Measurements from ENCODE around the gene KCNJ5.

KCNJ5 gene

DNA sequence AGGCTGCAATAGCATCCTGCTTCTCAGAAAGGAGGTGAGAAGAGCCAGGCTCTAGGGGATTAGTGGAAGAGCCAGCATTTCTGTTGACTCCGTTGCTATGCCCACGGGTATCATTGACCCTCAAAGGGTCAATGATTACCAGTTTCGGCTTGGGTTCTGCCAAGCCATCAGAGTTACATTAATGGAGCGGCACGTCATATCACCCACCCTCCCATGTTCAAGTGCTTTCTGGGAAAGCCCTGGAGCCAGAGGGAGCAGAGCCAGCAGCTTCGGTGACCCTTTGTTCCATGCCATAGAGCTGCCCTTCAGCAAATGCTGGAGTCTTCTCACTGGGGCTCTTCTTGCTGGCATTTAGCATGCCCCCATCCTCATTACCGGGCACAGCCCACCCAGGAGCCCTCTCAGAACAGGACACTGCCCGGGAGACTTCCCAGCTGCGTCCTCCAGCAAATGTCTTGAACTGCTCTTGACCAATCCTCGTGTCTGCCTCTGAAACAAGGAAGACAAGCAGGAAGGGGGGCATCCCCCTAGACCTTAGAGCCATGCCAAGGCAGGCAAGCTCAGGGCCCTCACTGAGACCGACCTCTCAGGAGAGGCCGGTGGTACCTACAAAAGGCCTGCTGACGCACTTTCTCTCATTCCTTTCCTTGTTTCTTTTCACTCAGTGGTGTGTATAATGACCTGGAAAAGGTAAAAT lies 38.7 kb upstream of the KCNJ5 start:
- Histone ChIP-seq H3K4me3 (ENCODE audit: insufficient read length, low read depth) (no peak overlapping the region), H3K4me1 (ENCODE audit: insufficient read depth, insufficient read length) (no peaks in the 10 kb centered on the region), H3K27me3 (ENCODE audit: insufficient read depth, insufficient read length) (no peaks in the 10 kb centered on the region), H3K36me3 (ENCODE audit: insufficient read depth, insufficient read length, low read length) (no peaks in the 10 kb centered on the region), H3K9ac (ENCODE audit: insufficient read length, low read depth) (no peak overlapping the region), H3K9me3 (ENCODE audit: insufficient read depth, low read length) (no peaks in the 10 kb centered on the region)
- no peak for DNase-seq (ENCODE audit: low read depth, low spot score)
- TF ChIP-seq ZNF274 (IDR thresholded peaks at IDR 0.05; ENCODE audit: low read depth, low read length) = no peak
- TF ChIP-seq SUZ12 (IDR thresholded peaks at IDR 0.05; ENCODE audit: extremely low read depth, insufficient read depth, insufficient read length) = no peak
- no peak for TF ChIP-seq YY1 (IDR thresholded peaks at IDR 0.05; ENCODE audit: insufficient read depth, insufficient read length)

DNA sequence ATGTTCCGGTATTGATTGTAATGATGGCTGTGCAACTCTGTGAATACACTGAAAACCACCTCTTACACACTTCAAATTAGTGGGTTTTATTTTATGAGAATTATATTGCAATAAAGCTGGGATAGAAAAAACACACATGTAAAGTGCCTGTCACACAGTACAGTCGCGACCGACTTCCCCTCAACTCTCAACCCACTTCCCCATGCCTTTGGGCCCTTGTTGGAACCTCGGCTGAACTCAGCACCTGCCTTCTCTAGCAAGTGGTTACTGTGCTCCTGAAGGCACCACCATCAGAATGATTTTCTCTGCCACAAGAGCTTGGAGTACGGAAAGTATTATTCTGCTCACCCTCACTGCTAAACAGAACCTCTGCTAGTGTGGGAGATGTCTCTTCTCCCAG lies 37.6 kb upstream of the KCNJ5 start:
- Histone ChIP-seq H3K27me3 (ENCODE audit: insufficient read depth, insufficient read length) (peaks cover 6% of the 10 kb centered on the region), H3K4me1 (ENCODE audit: insufficient read depth, insufficient read length) (no peaks in the 10 kb centered on the region)
- no peak for DNase-seq (ENCODE audit: low read depth, low spot score)

GRCh38 chr11:128854841-128855240 lies 36.3 kb upstream of the KCNJ5 start:
- H3K9ac ChIP-seq (ENCODE audit: insufficient read length, low read depth) = no peak overlapping the region
- DNase-seq (ENCODE audit: low read depth, low spot score) = no peak

More for the DNA sequence above, 37.6 kb upstream of the KCNJ5 start:
- Histone ChIP-seq H3K9me3 (ENCODE audit: insufficient read depth, low read length) (no peaks in the 10 kb centered on the region), H3K4me3 (ENCODE audit: insufficient read length, low read depth) (no peak overlapping the region), H3K9ac (ENCODE audit: insufficient read length, low read depth) (no peak overlapping the region), H3K36me3 (ENCODE audit: insufficient read depth, insufficient read length, low read length) (no peaks in the 10 kb centered on the region)
- TF ChIP-seq YY1 (IDR thresholded peaks at IDR 0.05; ENCODE audit: insufficient read depth, insufficient read length) = no peak

GRCh38 chr11:128856241-128856640 lies 34.9 kb upstream of the KCNJ5 start:
- Histone ChIP-seq H3K4me1 (ENCODE audit: insufficient read depth, insufficient read length) (peaks cover 2% of the 10 kb centered on the region), H3K4me3 (ENCODE audit: insufficient read length, low read depth) (no peak overlapping the region), H3K9me3 (ENCODE audit: insufficient read depth, low read length) (no peaks in the 10 kb centered on the region), H3K36me3 (ENCODE audit: insufficient read depth, insufficient read length, low read length) (no peaks in the 10 kb centered on the region), H3K9ac (ENCODE audit: insufficient read length, low read depth) (no peak overlapping the region), H3K27me3 (ENCODE audit: insufficient read depth, insufficient read length) (peaks cover 18% of the 10 kb centered on the region)
- DNase-seq (ENCODE audit: low read depth, low spot score) = no peak
- TF ChIP-seq SUZ12 (IDR thresholded peaks at IDR 0.05; ENCODE audit: extremely low read depth, insufficient read depth, insufficient read length) (no peak), ZNF274 (IDR thresholded peaks at IDR 0.05; ENCODE audit: low read depth, low read length) (no peak), YY1 (IDR thresholded peaks at IDR 0.05; ENCODE audit: insufficient read depth, insufficient read length) (no peak)

More at GRCh38 chr11:128854841-128855240, 36.3 kb upstream of the KCNJ5 start:
- Histone ChIP-seq H3K9me3 (ENCODE audit: insufficient read depth, low read length) (no peaks in the 10 kb centered on the region), H3K27me3 (ENCODE audit: insufficient read depth, insufficient read length) (peaks cover 18% of the 10 kb centered on the region), H3K36me3 (ENCODE audit: insufficient read depth, insufficient read length, low read length) (no peaks in the 10 kb centered on the region), H3K4me3 (ENCODE audit: insufficient read length, low read depth) (no peak overlapping the region), H3K4me1 (ENCODE audit: insufficient read depth, insufficient read length) (peaks cover 2% of the 10 kb centered on the region)
- TF ChIP-seq YY1 (IDR thresholded peaks at IDR 0.05; ENCODE audit: insufficient read depth, insufficient read length) (no peak), ZNF274 (IDR thresholded peaks at IDR 0.05; ENCODE audit: low read depth, low read length) (no peak), SUZ12 (IDR thresholded peaks at IDR 0.05; ENCODE audit: extremely low read depth, insufficient read depth, insufficient read length) (no peak)

- H3K4me1 ChIP-seq (ENCODE audit: insufficient read depth, insufficient read length) = peaks cover 2% of the 10 kb centered on the region
- no peaks in the 10 kb centered on the region for H3K9me3 ChIP-seq (ENCODE audit: insufficient read depth, low read length)
- H3K36me3 ChIP-seq (ENCODE audit: insufficient read depth, insufficient read length, low read length) = no peaks in the 10 kb centered on the region
- no peak overlapping the region for H3K9ac ChIP-seq (ENCODE audit: insufficient read length, low read depth)
- DNase-seq (ENCODE audit: low read depth, low spot score) = no peak
- TF ChIP-seq SUZ12 (IDR thresholded peaks at IDR 0.05; ENCODE audit: extremely low read depth, insufficient read depth, insufficient read length) = no peak
- no peak for TF ChIP-seq YY1 (IDR thresholded peaks at IDR 0.05; ENCODE audit: insufficient read depth, insufficient read length)
- no peak for TF ChIP-seq ZNF274 (IDR thresholded peaks at IDR 0.05; ENCODE audit: low read depth, low read length)
- no peak overlapping the region for H3K4me3 ChIP-seq (ENCODE audit: insufficient read length, low read depth)
- H3K27me3 ChIP-seq (ENCODE audit: insufficient read depth, insufficient read length) = peaks cover 18% of the 10 kb centered on the region
These were observed 33.8 kb upstream of the KCNJ5 start for GRCh38 chr11:128857341-128857740.

DNA sequence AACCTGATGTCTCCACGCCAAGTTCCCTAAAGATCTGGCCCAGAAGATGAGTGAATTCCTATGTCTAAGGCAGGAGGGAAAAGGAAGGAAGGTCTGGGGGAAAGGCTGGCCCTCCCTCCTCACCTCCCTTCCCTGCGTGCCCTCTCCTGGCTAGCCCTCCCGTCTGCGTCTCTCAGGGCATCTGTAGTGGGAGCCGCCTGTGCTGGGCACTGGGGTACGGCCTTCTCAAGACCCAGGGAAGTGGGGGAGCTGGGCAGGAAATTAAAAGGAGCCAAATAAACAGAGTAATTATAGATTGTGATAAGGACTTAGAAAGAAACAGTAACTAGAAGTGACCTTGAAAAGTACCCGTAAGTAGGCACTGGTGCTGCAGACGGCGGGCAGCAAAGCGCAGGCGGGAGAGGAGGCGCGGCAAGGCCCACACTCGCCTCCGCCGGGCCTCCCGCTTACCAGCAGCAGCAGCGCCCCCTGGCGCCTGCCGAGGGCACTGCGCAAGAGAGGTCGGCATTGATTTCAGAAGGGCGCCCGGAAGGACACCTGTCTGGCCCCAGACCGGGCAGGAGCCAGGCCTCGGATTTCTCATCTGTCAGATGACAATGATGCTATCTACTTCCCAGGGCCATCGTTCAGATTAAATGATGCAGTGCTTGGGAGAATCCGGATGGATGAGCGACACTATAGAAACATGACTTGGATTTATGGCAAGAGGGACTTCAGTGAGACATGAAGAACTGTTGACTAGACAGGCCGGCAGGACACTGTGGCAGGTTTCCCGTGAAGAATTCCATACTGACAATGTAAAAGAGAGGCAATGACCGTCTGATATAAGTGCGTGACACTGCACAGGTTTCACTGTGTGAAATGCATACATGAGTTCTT lies 31.4 kb upstream of the KCNJ5 start:
- TF ChIP-seq YY1 (IDR thresholded peaks at IDR 0.05; ENCODE audit: insufficient read depth, insufficient read length) = no peak
- no peak for TF ChIP-seq SUZ12 (IDR thresholded peaks at IDR 0.05; ENCODE audit: extremely low read depth, insufficient read depth, insufficient read length)
- TF ChIP-seq ZNF274 (IDR thresholded peaks at IDR 0.05; ENCODE audit: low read depth, low read length) = no peak
- Histone ChIP-seq H3K4me1 (ENCODE audit: insufficient read depth, insufficient read length) (peaks cover 2% of the 10 kb centered on the region), H3K9me3 (ENCODE audit: insufficient read depth, low read length) (no peaks in the 10 kb centered on the region), H3K27me3 (ENCODE audit: insufficient read depth, insufficient read length) (peaks cover 18% of the 10 kb centered on the region), H3K4me3 (ENCODE audit: insufficient read length, low read depth) (no peak overlapping the region), H3K9ac (ENCODE audit: insufficient read length, low read depth) (no peak overlapping the region), H3K36me3 (ENCODE audit: insufficient read depth, insufficient read length, low read length) (no peaks in the 10 kb centered on the region)
- peak; percentile 71 for DNase-seq (ENCODE audit: low read depth, low spot score)

All from NT2/D1 (cell line).